ENCODE data around the gene WDR76.
"Not testable (repeated sequence)": the region's sequence is repeated elsewhere in the genome, so short reads cannot be mapped to it uniquely, and the experiment has no call there.

Gene WDR76

DNA sequence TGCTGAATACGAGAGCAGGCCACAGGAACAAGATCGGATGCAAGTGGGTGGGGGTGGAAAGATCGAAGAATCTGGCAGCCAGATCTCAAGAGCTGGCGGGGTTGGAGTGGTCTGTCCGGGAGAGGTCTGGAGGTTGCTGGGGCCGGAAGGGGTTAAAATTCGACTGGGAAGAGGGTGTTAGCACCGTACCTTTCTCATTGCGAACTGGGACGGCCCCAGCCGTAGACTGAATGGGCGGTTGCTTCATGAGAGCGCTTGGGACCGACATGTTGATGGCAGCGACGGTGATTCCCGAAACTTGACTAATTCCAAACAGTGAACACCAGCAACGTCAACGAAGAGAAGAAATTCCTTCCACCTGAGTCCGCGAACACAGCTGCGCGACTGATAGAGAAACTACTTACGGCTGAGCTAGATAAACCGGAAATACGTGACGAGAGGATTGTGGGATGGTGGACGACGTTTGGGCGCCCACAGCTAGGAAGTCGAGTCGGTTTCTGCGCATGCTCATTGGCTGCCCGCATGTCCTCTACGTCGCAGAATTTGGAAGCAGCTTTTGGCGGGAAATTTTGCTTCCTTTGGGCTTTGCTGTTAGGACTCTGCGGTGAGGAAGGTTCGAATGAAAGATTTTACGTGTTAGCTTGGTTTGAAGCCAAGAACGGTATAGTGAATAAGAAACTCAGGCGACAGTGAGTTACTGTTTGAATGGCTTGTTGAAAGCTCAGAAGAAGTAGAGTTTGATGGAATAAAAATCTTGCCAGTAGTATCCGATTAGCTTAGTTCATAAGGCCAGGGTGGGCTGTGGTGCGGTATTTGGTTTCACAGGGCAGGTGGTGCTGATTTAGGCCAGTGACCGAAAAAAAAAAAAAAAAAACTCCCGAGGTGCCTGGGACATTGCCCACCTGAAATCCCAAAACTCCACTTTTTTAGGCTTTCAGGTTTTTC lies 2.2 kb upstream of the WDR76 start, which contains the start of gene MFAP1:
Gene MFAP1, minus strand, starts transcription at position 389 of the 945 bp plus-strand sequence. Its CDS starts 121 bp downstream, at position 268.
- FAIRE-seq: peak; percentile 97

DNA sequence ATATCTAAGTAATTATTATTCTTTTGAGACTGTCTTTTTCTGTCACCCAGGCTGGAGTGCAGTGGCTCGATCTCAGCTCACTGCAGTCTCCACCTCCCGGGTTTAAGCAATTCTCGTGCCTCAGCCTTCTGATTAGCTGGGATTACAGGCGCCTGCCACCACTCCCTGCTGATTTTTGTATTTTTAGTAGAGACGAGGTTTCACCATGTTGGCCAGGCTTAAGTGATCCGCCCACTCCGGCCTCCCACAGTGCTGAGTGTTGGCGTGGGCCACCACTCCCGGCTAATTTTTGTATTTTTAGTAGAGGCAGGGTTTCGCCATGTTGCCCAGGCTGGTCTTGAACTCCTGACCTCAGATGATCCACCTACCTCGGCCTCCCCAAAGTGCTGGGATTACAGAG lies 1.5 kb upstream of the WDR76 start:
- not testable (repeated sequence) for FAIRE-seq

DNA sequence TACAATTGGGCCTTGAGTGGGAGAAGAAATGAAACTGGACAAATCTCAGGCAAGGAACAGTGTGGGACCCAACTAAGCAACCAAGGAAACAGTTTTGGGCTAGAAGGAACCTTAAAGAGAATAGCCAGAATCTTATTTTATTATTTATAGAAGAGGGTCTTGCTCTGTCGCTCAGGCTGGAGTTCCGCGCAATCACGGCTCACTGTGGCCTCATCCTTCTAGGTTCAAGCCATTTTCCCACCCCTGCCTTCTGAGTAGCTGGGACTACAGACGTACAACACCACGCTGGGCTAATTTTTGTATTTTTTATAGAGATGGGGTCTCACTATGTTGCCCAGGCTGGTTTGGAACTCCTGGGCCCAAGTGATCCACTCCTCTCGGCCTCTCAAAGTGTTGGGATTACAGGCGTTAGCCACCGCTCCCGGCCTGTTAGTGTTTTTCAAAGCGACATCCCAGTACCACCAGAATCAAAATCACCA lies 734 bp upstream of the WDR76 start:
- FAIRE-seq: no peak

DNA sequence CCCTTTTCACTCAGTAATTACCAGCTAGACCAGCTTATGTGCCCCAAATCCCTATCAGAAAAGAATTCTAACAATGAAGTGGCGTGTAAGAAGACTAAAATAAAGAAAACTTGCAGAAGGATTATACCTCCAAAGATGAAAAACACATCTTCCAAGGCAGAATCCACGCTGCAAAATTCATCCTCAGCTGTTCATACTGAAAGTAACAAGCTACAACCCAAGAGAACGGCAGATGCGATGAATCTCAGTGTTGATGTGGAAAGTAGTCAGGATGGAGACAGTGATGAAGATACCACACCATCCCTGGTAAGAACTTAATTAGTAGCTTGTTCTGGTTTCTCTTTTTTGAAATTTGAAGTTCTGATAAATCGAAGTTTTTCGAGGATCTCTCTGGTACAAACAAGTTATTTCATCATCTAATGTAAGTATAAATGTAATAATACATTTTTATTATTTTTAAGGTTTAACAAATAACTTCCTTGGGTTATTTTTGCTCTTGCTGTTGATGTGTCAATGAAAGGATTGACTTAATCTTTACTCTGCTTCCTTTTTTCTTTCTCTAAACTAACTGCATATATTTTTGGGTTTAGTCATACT lies 1.4 kb downstream of the WDR76 start:
- no peak for FAIRE-seq

DNA sequence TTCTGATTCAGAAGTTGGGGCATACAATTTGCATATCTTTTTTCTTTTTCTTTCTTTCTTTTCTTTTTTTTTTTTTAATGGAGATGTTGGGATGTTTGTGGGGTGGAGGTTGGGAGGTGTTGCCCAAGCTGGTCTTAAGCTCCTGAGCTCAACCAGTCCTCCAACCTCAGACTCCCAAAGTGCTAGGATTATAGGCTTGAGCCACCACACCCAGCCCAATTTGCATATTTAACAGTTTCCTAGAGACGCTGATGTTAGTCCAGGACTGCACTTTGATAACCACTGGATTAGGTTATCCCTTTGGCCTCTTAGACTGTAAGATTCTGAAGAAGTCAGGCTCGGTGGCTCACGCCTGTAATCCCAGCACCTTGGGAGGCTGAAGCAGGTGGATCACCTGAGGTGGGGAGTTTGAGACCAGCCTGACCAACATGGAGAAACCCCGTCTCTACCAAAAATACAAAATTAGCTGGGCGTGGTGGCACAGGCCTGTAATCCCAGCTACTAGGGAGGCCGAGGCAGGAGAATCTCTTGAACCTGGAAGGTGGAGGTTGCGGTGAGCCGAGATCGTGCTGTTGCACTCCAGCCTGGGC lies 3.2 kb downstream of the WDR76 start:
- FAIRE-seq: not testable (repeated sequence)

DNA sequence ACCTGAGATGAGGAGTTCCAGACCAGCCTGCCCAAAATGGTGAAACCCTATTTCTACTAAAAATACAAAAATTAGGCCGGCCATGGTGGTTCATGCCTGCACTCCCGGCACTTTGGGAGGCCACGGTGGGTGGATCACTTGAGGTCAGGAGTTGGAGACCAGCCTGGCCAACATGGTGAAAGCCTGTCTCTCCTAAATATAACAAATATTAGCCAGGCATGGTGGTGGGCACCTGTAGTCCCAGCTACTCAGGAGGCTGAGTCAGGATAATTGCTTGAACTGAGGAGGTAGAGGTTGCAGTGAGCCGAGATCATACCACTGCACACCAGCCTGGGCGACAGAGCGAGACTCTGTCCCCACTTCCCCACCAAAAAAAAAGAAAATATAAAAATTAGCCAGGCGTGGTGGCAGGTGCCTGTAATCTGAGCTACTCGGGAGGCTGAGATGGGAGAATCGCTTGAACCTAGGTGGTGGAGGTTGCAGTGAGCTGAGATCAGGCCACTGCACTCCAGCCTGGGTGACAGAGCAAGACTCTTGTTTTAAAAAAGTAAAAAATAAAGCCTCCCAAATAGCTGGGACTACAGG lies 4.0 kb downstream of the WDR76 start:
- not testable (repeated sequence) for FAIRE-seq

DNA sequence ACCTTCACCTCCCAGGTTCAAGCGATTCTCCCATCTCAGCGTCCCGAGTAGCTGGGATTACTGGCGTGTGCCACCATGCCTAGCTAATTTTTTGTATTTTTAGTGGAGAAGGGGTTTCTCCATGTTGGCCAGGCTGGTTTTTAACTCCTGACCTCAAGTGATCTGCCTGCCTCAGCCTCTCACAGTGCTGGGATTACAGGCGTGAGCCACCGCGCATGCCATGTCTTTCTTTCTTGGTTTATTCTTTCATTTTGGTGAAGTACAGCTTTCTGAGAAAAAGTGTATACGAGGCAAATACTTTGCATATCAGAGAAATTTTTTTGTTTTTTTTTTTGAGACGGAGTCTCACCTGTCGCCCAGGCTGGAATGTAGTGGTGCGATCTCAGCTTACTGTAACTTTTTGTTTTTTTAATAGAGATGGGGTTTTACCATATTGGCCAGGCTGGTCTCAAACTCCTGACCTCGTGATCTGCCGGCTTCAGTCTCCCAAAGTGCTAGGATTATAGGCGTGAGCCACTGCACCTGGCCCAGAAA lies 4.8 kb downstream of the WDR76 start:
- not testable (repeated sequence) for FAIRE-seq

DNA sequence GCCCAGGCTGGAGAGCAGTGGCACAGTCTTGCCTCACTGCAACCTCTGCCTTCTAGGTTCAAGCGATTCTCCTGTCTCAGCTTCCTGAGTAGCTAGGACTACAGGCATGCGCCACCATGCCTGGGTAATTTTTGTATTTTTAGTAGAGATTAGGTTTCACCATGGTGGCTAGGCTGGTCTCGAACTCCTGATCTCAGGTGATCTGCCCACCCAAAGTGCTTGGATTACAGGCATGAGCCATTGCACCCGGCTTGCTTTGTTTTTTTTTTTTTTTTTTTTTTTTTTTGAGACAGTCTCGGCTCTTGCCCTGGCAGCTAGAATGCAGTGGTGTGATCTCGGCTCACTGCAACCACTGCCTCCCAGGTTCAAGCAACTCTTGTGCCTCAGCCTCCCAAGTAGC lies 5.7 kb downstream of the WDR76 start:
- not testable (repeated sequence) for FAIRE-seq

DNA sequence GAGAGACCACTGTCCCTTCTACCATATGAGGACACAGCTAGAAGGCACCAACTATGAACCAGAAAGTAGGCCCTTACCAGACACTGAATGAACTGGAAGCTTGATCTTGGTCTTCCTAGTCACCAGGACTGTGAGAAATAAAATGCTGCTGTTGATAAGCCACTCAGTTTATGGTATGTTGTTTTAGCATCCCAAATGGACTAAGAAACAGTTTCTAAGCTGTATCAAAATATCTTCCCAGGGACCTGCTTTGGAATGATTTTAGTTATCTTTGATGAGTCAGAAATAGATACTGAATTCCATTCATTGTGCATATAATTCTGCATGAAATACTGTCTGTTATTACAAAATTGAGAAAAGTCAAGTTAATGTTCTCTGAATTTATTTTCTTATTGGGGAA lies 18.6 kb downstream of the WDR76 start:
- FAIRE-seq: no peak

DNA sequence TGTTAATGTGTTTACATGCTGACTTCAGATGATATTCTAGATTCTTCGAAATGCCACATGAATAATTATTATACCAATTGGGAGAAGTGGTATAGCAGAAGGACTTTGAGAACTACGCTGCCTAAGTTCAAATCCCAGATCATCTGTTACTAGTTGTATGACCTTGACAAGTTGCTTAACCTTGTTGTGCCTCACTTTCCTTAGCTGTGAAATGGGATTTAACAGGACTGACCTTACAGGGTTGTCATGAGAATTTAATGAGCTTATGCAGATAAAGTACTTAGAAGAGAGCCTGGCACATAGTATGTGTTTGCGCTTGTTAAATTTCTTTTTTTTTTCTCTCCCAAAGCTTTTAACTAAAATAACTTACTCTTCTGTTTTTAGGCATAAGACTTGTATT lies 24.4 kb downstream of the WDR76 start:
- FAIRE-seq: no peak

DNA sequence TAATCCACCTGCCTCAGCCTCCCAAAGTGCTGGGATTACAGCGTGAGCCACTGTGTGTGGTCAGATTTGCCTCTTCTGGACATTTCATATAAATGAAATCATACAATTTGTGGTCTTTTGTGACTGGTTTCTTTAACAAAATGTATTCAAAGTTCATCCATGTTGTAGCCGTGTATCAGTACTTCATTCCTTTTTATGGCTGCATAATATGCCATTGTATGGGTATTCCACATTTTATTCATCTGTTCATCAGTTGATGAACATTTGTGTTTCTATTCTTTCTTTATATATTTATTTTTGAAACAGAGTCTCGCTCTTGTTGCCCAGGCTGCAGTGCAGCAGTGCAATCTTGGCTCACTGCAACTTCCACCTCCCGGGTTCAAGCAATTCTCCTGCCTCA lies 25.8 kb downstream of the WDR76 start:
- no peak for FAIRE-seq

DNA sequence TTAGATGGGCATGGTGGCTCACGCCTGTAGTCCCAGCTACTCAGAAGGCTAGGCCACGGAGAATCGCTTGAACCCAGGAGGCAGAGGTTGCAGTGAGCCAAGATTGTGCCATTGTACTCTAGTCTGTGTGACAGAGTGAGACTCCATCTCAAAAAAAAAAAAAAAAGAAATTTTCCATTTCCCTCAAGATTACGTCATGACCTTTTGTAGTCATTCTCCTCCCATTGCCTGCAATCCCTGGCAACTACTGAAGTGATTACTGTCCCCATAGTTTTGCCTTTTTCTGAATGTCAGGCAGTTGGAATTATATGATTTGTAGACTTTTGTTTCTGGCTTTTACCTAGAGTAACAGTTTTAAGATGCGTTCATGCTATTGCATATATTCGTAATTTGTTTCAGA lies 28.0 kb downstream of the WDR76 start:
- no peak for FAIRE-seq

DNA sequence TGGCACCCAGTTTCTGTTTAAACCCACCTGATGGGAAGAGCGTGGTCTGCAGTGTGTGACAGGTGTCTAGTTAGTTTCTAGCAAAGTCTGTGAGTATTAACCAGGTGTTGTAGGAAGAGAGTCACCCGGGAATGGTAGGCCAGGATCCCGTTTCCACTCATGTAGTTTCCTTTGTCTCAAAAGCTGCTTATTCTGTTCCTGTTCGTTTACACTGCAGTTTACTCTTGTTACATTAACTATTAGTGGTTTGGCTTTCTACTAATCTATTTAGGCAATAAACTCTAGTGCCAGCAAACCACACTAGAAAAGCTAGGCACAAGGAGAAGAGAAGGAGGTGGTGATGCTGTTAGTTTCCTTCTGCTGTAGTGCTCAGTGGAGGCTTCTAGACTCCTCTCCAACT lies 32.7 kb downstream of the WDR76 start:
- no peak for FAIRE-seq

DNA sequence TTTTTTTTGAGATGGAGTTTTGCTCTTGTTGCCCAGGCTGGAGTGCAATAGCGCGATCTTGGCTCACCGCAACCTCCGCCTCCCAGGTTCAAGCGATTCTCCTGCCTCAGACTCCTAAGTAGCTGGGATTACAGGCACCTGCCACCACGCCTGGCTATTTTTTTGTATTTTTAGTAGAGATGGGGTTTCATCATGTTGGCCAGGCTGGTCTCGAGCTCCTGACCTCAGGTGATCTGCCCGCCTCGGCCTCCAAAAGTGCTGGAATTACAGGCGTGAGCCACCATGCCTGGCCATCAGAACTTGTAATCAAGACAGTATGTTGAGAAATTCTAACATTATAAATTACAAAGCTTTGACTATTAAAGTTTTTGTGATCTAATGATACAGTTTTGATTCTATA lies 39.8 kb downstream of the WDR76 start:
- not testable (repeated sequence) for FAIRE-seq

DNA sequence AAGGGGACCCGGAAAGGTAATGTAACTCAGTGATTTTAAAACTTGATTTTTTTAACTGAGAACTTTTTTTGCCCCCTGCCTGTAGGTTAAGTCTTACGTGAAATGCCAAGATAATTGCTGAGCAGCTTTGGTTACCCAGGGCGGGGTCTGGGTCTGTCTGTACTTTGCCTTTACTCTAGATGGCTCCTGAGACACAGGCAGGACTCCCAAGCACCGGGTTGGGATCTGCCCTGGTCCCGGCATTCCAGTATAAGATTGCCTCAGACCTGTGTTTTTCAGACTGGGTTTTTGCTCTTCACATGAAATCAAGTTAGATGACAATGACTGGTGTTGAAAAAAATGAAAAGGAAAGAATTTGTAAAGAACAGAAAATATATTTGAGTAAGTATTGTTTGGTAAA lies 40.3 kb downstream of the WDR76 start:
- FAIRE-seq: no peak

DNA sequence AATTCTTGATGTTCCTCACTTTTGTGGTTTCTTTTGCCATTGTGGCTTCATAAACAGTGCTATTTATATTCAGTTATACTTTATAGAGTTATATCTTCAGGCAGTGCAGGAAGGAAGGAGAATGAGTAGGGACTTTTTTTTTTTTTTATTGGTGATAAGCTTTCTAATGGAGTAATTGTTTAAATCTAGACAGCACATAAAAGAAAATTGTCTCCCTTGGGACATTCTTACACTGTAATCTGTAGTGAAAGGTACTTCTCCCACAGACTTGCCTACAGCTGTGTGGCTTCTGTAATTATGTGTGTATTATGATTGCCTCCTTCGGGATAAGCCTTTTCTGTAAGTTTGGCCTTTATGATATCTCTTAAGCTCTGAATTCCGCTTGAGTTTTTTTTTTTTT lies 41.6 kb downstream of the WDR76 start:
- FAIRE-seq: no peak

DNA sequence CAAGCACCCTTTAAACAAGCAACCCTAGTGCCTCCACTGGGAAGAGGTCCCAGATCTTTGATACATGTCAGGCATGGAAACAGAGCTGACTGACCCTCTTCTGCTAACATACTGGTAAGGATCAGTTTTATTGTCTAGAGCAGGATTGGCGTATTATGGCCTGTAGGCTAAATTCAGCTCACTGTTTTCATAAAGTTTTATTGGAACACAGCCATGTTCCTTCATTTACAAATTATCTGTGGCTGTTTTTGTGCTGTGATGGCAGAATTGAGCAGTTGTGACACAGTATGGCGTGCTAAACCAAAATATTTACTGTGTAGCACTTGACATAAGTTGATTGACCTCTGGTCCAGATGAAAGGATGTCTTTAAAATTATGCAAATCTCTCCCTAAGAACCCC lies 45.0 kb downstream of the WDR76 start:
- no peak for FAIRE-seq

DNA sequence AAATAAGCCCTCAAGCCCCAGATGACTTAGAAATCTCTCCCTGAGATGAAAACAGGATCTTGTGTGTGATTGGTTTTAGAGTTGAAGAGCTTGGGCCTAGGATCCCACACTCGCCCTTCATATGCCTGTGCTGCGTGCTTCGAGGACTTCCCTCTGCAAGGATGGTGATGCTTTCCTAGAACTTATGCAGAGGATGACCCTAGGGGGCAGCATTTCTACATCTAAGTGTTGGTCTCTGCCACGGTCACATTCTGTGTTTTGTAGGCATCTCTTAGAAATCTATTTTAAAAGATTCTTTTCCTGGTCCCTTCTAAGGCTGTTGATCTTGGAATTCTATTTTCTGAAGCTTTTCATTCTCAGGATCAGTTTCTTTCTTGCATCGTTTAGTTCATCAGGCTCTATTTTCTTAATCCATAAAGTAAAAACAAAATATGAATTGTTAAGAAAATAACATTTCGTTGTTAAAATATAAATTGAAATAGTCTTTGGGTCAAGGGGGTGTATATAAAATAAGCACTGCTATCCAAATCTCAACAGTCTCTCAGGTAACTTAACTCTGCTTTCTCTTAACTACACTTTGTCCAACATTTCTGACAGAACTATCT lies 45.7 kb downstream of the WDR76 start:
- FAIRE-seq: peak; percentile 88

DNA sequence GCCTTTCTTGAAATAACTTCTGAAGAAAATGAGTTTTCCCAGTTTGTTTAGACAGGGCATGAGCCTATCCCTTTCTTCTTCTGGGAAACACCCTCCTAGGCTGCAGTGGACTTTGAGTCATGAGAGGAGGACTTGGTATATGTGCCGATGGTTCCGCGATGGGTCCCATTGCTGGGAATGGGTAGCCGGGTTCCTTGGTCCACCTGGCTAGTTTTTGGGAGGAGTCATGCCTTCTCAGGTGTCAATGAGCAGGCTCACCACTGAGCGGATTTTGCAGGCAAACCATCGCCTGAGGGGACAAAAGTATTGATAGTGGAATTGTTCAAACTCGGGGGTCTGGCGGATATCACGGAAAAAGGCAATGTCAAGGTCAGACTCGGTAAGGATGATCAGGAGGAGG lies 46.8 kb downstream of the WDR76 start:
- FAIRE-seq: no peak

DNA sequence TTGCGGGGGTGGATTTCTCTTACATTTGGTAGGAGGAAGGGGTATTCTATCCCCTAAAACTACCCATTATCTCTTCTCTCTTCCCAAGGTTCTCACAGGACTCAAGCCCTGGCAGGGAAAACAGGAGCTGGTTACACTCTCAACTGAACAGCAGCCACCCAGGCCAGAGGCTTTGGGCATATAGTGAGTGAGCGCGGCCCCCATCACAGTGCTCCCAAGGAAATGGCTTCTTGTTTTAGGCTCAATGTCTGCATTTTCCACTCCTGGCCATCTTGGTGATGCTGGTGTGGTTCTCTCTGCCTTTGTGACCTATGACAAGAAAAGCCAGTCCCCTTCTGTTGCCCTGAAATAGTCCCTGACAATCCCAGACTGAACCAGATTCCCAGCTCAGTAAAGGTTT lies 50.1 kb downstream of the WDR76 start:
- no peak for FAIRE-seq

DNA sequence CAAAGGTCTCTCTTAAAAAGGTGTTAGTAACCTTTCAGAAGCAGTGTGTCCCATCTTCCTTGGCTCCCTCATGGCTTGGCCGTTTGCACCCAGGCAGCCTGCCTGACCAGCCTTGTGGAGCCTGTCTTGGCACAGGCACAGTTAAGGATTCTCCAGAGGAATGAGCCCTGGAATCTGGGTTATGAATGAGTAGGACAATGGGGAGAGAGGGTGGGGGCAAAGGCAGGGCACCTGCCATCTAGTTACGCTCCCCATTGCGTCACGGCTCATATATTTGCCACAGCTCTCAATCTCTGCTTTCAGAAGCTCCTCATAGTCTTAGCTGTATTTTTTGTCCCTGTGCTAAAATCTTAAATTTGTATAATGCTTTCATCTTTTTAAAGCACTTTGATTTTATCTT lies 50.6 kb downstream of the WDR76 start:
- FAIRE-seq: no peak

DNA sequence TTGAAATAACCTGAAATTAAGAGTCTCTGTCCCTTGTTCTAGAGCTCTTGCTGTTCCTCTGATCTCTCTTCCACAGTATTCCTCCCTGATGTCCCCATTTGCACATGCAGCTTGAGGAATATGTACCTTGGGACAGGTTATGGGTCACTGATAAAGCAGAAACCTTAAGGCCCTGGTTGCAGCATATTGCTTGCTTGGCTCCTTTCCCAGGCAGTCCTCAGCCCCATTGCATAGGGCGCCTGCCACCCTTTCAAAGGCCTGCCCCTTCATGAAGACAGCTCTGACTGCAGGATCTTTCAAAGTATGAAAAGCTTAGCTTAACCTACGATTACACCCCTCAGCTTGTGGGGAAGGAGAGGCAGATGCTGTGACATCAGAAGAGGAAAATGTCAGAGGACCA lies 51.6 kb downstream of the WDR76 start:
- no peak for FAIRE-seq
